ENCODE data around the gene POU4F3.

POU4F3 gene

GRCh38 chr5:146340260-146341081, 1.8 kb downstream of the POU4F3 start:
- no peak for DNase-seq

GRCh38 chr5:146341854-146342253, 3.2 kb downstream of the POU4F3 start:
- DNase-seq: no peak

GRCh38 chr5:146342519-146342881, 3.9 kb downstream of the POU4F3 start:
- DNase-seq: no peak

GRCh38 chr5:146342882-146343865, 4.5 kb downstream of the POU4F3 start:
- no peak for DNase-seq

- peak; percentile 31 for DNase-seq
Measured at GRCh38 chr5:146344155-146345118, 5.8 kb downstream of the POU4F3 start.

- DNase-seq: no peak
Measured at GRCh38 chr5:146345240-146345577, 6.6 kb downstream of the POU4F3 start.

- peak; percentile 5 for DNase-seq
Measured at GRCh38 chr5:146345578-146346366, 7.1 kb downstream of the POU4F3 start.

- DNase-seq: no peak
Measured at GRCh38 chr5:146357126-146357525, 18.5 kb downstream of the POU4F3 start.

- DNase-seq: no peak
Measured at GRCh38 chr5:146359836-146360235, 21.2 kb downstream of the POU4F3 start.

- DNase-seq: no peak
Measured at GRCh38 chr5:146363161-146363874, 24.7 kb downstream of the POU4F3 start.

- DNase-seq: peak; percentile 1
Measured at GRCh38 chr5:146365618-146366017, 27.0 kb downstream of the POU4F3 start.

- DNase-seq: no peak
Measured at GRCh38 chr5:146366904-146367303, 28.3 kb downstream of the POU4F3 start.

- no peak for DNase-seq
Measured at GRCh38 chr5:146368137-146368536, 29.5 kb downstream of the POU4F3 start.

- DNase-seq: no peak
Measured at GRCh38 chr5:146369691-146370090, 31.1 kb downstream of the POU4F3 start.

GRCh38 chr5:146376821-146377220, 38.2 kb downstream of the POU4F3 start:
- DNase-seq: no peak

GRCh38 chr5:146378986-146379385, 40.3 kb downstream of the POU4F3 start:
- DNase-seq: no peak

GRCh38 chr5:146380714-146381113, 42.1 kb downstream of the POU4F3 start:
- no peak for DNase-seq

GRCh38 chr5:146388386-146388785, 49.7 kb downstream of the POU4F3 start:
- DNase-seq: no peak

- no peak for DNase-seq
Measured at GRCh38 chr5:146390469-146390868, 51.8 kb downstream of the POU4F3 start.

Data from NCI-H146 (cell line).